Thyroid gland (tissue), 4 donors: ENCODE data around the gene ARHGEF3. TPM values are rescaled to one million over a fixed set of nuclear protein-coding genes. Genes with fewer than 3 reads are reported as not detected.

ENCODE experiments used
- DNase-seq, 2 donors: peaks; one replicate each; pipeline ENCODE4 v3.0.0-alpha.2; 2019
- H3K27ac ChIP-seq, 3 donors: fragments of 200-600 bp; sonication (generic); 1 replicate in 2 of 3; 2 replicates in 1 of 3; pipeline ENCODE4 v1.5.1; 2016 to 2019; ENCODE audit warnings: mild to moderate bottlenecking in 1 of 3, moderate library complexity in 1 of 3
- H3K27me3 ChIP-seq: fragments of 200-600 bp; sonication (generic); one replicate; pipeline ENCODE4 v1.5.1; 2019
- H3K36me3 ChIP-seq, 2 donors: fragments of 200-600 bp; sonication (generic); one replicate each; pipeline ENCODE4 v1.5.1; 2016 to 2019
- H3K4me1 ChIP-seq, 2 donors: fragments of 200-600 bp; sonication (generic); one replicate each; pipeline ENCODE4 v1.5.1; 2017 to 2019
- H3K4me3 ChIP-seq, 3 donors: fragments of 200-600 bp; sonication (generic); replicated peaks in 1 of 3; 1 replicate in 2 of 3; 2 replicates in 1 of 3; pipeline ENCODE4 v1.5.1; 2016; ENCODE audit warnings: mild to moderate bottlenecking in 1 of 3
- H3K9me3 ChIP-seq: fragments of 200-600 bp; sonication (generic); one replicate; pipeline ENCODE4 v1.5.1; 2017
- POLR2A ChIP-seq, 2 donors: fragments of 450-650 bp; IDR thresholded peaks; one replicate each; pipeline ENCODE4 v1.6.1; 2017; ENCODE audit warnings: antibody characterized with exemption in 2 of 2, mild to moderate bottlenecking in 2 of 2, moderate library complexity in 1 of 2
- WGBS, 2 donors: methylation state at CpG; one replicate each; pipeline ENCODE4 v1.1.5; 2017; 5-methylcytosine and 5-hydroxymethylcytosine counted together
- intact Hi-C: fragments of 100-400 bp; cut with DNase I; formaldehyde crosslinking; loops from one replicate; pipeline ENCODE4 v1.15.1; 2023
- total RNA-seq, 4 donors: library from RNA; depleted of rRNA; stranded (reverse); fragments of >200 nt; gene quantifications; one replicate each; pipeline ENCODE4 v1.2.3, GENCODE V29; 2016
- TF ChIP-seq, protein P1 (sequence below), 6 experiments: fragments of 200-600 bp in 3 of 6; fragments of 450-650 bp in 3 of 6; sonication (generic) in 3 of 6; IDR thresholded peaks; one replicate each; pipeline ENCODE4 v1.5.1; 2016 to 2019; ENCODE audit warnings: antibody characterized with exemption in 6 of 6, mild to moderate bottlenecking in 2 of 6, inconsistent platforms in 1 of 6, moderate library complexity in 1 of 6

ARHGEF3 gene
- total RNA-seq, 4 donors from 2014 or later = 15.7 to 20.8 (median 18.8) TPM

DNA sequence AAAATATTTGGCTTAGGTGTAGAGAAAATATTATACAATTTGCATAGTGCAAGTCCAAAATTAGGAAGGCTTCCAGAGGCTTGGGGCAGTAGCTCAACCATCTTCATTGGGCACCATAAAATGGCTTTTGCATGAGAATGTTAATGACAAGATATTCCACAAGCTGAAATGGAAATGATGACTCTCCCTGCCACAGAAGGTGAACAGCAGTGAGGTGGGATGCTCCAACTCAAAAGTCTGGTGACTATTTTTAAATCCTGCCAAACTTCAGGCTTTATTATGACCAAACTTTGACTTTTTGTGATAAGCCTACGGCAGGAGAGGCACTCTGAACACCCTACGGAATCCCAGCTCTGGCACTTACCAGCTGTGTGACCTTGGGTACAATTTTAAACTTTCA lies 37.6 kb downstream of the ARHGEF3 start:
- no peaks in the 10 kb centered on the region for H3K36me3 ChIP-seq
- H3K4me3 ChIP-seq = no peak overlapping the region
- H3K9me3 ChIP-seq = no peaks in the 10 kb centered on the region
- intact Hi-C loops = no loop called here
- no peak overlapping the region for H3K27ac ChIP-seq
- H3K4me1 ChIP-seq = peaks cover 15 to 21% of the 10 kb centered on the region in 2 donors
- no peaks in the 10 kb centered on the region for H3K27me3 ChIP-seq
- no peak for TF ChIP-seq POLR2A (IDR thresholded peaks at IDR 0.05)
- TF ChIP-seq, protein P1, sequence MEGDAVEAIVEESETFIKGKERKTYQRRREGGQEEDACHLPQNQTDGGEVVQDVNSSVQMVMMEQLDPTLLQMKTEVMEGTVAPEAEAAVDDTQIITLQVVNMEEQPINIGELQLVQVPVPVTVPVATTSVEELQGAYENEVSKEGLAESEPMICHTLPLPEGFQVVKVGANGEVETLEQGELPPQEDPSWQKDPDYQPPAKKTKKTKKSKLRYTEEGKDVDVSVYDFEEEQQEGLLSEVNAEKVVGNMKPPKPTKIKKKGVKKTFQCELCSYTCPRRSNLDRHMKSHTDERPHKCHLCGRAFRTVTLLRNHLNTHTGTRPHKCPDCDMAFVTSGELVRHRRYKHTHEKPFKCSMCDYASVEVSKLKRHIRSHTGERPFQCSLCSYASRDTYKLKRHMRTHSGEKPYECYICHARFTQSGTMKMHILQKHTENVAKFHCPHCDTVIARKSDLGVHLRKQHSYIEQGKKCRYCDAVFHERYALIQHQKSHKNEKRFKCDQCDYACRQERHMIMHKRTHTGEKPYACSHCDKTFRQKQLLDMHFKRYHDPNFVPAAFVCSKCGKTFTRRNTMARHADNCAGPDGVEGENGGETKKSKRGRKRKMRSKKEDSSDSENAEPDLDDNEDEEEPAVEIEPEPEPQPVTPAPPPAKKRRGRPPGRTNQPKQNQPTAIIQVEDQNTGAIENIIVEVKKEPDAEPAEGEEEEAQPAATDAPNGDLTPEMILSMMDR (IDR thresholded peaks at IDR 0.05) = no peak
- no peak for DNase-seq
- 100% methylated on average over 2 of the region's 2 CpGs for WGBS, 2 donors

DNA sequence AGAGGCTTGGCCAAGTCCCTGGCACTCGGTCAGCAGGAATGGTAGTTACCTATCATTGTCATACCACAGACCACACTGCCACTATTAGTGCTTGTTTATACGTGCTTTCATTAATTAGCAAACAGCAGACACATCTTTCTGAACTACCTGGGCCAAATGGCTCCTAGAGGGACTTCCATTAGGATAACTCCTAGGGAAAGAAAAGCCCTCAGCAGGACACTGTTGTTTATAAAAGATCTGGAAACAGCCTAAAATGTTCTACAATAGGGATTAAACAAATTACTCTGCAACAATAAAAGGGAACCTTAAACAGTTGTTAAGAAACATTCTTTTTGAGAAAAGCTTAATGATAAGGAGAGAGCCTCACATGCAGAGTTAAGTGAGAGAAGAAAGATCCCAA lies 38.5 kb downstream of the ARHGEF3 start:
- Histone ChIP-seq H3K9me3 (no peaks in the 10 kb centered on the region), H3K27ac (no peak overlapping the region), H3K27me3 (no peaks in the 10 kb centered on the region), H3K4me3 (no peak overlapping the region), H3K36me3 (no peaks in the 10 kb centered on the region), H3K4me1 (peaks cover 23 to 31% of the 10 kb centered on the region in 2 donors)
- WGBS, 2 donors = 85 to 90% methylated on average over 2 of the region's 2 CpGs
- intact Hi-C loops = no loop called here
- DNase-seq = no peak
- no peak for TF ChIP-seq POLR2A (IDR thresholded peaks at IDR 0.05)
- TF ChIP-seq, protein P1 (IDR thresholded peaks at IDR 0.05) = no peak

DNA sequence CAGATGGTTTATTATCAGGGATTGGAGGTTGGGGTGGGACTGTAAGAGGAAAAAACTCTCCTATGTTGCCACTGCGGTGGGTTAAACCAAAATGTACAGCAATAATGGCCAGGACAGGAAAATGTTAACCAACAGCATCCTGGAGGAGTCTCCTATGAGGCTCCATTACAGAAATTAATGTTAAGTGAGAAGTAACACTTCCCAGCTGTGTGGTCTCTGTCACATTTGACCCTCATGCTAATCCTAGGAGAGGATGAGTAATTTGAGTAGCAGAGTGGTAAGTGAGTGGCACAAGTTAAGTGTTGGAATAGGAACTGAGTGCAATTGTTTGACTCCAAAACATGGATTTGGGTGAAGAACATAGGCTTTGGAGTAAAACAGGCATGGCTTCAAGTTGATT lies 39.0 kb downstream of the ARHGEF3 start:
- Histone ChIP-seq H3K4me3 (no peak overlapping the region), H3K27ac (peak overlapping the region in 1 of 3 donors; percentile 20), H3K9me3 (no peaks in the 10 kb centered on the region), H3K36me3 (no peaks in the 10 kb centered on the region), H3K27me3 (no peaks in the 10 kb centered on the region), H3K4me1 (peaks cover 26 to 34% of the 10 kb centered on the region in 2 donors)
- WGBS, 2 donors = 89 to 94% methylated on average over 1 of the region's 1 CpG
- TF ChIP-seq, protein P1 (IDR thresholded peaks at IDR 0.05) = no peak
- no peak for TF ChIP-seq POLR2A (IDR thresholded peaks at IDR 0.05)
- intact Hi-C loops = no loop called here
- DNase-seq = no peak

DNA sequence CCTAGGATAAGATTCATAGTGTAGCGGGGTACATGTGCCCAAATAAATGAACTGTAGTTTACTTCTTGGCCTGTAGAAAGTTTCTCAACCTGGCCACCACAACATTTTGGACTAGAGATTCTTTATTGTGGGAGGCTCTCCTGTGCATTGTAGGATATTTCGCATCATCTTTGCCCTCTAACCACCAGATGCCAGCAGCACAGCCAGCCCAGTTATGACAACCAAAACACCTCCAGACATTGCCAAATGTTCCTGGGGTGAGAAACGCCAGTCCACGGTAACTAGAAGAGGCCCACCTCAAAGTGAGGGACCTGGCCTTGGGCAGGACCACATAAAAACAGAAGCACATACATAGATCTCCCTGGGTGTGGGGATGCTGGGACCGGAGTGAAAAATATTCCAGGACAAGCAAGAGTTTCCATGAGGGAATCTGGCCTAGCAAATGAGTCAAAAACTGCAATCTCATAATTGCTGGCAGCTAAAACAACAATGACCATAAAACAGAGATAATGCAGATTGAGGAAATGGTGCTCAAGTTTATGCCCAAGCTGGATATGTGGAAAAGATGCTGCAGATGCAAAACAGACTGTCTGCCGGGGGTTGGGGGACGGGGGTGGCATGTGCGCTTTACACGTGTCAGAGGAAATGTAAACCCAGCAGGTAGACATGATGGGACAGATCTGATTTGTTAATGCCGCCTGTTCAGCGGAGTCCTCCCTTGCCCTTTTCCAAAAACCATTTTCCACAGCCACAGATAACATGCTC lies 39.7 kb downstream of the ARHGEF3 start:
- H3K4me1 ChIP-seq = peaks cover 26 to 34% of the 10 kb centered on the region in 2 donors
- intact Hi-C loops = no loop called here
- WGBS, 2 donors = 89 to 92% methylated on average over 11 of the region's 11 CpGs
- no peak for DNase-seq
- H3K4me3 ChIP-seq = no peak overlapping the region
- H3K27ac ChIP-seq = peak overlapping the region in 1 of 3 donors; percentile 20
- no peaks in the 10 kb centered on the region for H3K9me3 ChIP-seq
- no peaks in the 10 kb centered on the region for H3K36me3 ChIP-seq
- H3K27me3 ChIP-seq = no peaks in the 10 kb centered on the region
- TF ChIP-seq, protein P1 (IDR thresholded peaks at IDR 0.05) = no peak
- TF ChIP-seq POLR2A (IDR thresholded peaks at IDR 0.05) = no peak

DNA sequence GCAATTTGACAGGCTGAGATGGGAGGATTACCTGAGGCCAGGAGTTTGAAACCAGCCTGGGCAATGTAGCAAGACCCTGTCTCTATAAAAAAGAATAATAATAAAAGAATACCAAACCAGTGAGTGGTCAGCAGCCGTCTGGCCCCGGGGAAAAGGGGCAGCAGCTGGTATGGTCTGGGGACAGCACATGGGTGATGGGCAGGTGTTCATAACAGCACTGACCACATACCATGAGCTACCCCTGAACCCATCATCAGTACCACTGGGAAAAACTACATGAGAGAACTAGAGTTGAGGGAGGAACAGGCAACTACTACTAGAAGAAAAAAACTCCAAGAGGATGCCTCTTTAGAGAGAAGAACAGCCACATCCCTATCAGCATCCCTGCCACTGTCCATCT lies 40.7 kb downstream of the ARHGEF3 start:
- 73 to 100% methylated on average over 2 of the region's 2 CpGs for WGBS, 2 donors
- H3K9me3 ChIP-seq = no peaks in the 10 kb centered on the region
- DNase-seq = no peak
- no peaks in the 10 kb centered on the region for H3K27me3 ChIP-seq
- no peaks in the 10 kb centered on the region for H3K36me3 ChIP-seq
- peaks cover 26 to 36% of the 10 kb centered on the region in 2 donors for H3K4me1 ChIP-seq
- no peak overlapping the region for H3K4me3 ChIP-seq
- peak overlapping the region in 2 of 3 donors; percentile 5 to 82 for H3K27ac ChIP-seq
- intact Hi-C loops = no loop called here
- TF ChIP-seq POLR2A (IDR thresholded peaks at IDR 0.05) = no peak
- TF ChIP-seq, protein P1 (IDR thresholded peaks at IDR 0.05) = no peak
